WERI-Rb-1 (cell line): ENCODE data around the gene PRM1.

Experiments
- DNase-seq: peaks from one replicate; pipeline ENCODE4 v3.0.0-alpha.2; 2020
- H3K27ac ChIP-seq: fragments of 250-450 bp; sonication (Bioruptor Pico); 2 replicates; pipeline ENCODE4 v1.5.1; 2020; ENCODE audit warnings: mild to moderate bottlenecking, moderate library complexity
- H3K27me3 ChIP-seq: fragments of 250-450 bp; sonication (Bioruptor Pico); 2 replicates; pipeline ENCODE4 v1.5.1; 2021; ENCODE audit warnings: mild to moderate bottlenecking, low read depth, moderate library complexity; ENCODE audit not compliant: insufficient read depth, severe bottlenecking
- H3K36me3 ChIP-seq: fragments of 250-450 bp; sonication (Bioruptor Pico); 2 replicates; pipeline ENCODE4 v1.5.1; 2020; ENCODE audit warnings: mild to moderate bottlenecking, moderate library complexity
- H3K4me3 ChIP-seq: 2 replicates; pipeline ENCODE4 v1.5.1; 2011; ENCODE audit warnings: low read depth, mild to moderate bottlenecking, control low read depth, low read length
- H3K9me3 ChIP-seq: fragments of 250-450 bp; sonication (Bioruptor Pico); 2 replicates; pipeline ENCODE4 v1.5.1; 2021; ENCODE audit warnings: mild to moderate bottlenecking, moderate library complexity; ENCODE audit not compliant: severe bottlenecking
- CTCF ChIP-seq: IDR thresholded peaks from 2 replicates; pipeline ENCODE4 v1.5.1; 2011; ENCODE audit warnings: low read depth, mild to moderate bottlenecking, control low read depth, inconsistent platforms, low read length

The PRM1 gene

GRCh38 chr16:11280616-11281522, at the start of gene PRM1:
TSS of gene PRM1 (minus strand) at chr16:11281330. CDS start at chr16:11281238, 92 bp downstream.
- no peak for TF ChIP-seq CTCF
- Histone ChIP-seq H3K4me3 (no peak within 1 kb of the TSS), H3K36me3 (no peaks in the 10 kb centered on the region), H3K9me3 (no peaks in the 10 kb centered on the region), H3K27me3 (no peaks in the 10 kb centered on the region), H3K27ac (no peak within 1 kb of the TSS)
- no peak for DNase-seq

GRCh38 chr16:11330526-11331237, 49.6 kb upstream of the PRM1 start:
- DNase-seq = no peak
- H3K9me3 ChIP-seq = peaks cover 4% of the 10 kb centered on the region

GRCh38 chr16:11329891-11330290, 48.8 kb upstream of the PRM1 start:
- no peak overlapping the region for H3K27ac ChIP-seq
- H3K36me3 ChIP-seq = no peaks in the 10 kb centered on the region
- DNase-seq = no peak
- H3K9me3 ChIP-seq = peaks cover 2% of the 10 kb centered on the region
- TF ChIP-seq CTCF = no peak
- no peaks in the 10 kb centered on the region for H3K27me3 ChIP-seq
- H3K4me3 ChIP-seq = no peak overlapping the region

More at GRCh38 chr16:11330526-11331237, 49.6 kb upstream of the PRM1 start:
- Histone ChIP-seq H3K36me3 (no peaks in the 10 kb centered on the region), H3K27ac (no peak overlapping the region), H3K27me3 (no peaks in the 10 kb centered on the region), H3K4me3 (no peak overlapping the region)
- no peak for TF ChIP-seq CTCF

GRCh38 chr16:11329071-11329491, 48.0 kb upstream of the PRM1 start:
- Histone ChIP-seq H3K36me3 (no peaks in the 10 kb centered on the region), H3K9me3 (no peaks in the 10 kb centered on the region), H3K27me3 (no peaks in the 10 kb centered on the region), H3K4me3 (no peak overlapping the region), H3K27ac (no peak overlapping the region)
- TF ChIP-seq CTCF = no peak
- no peak for DNase-seq

GRCh38 chr16:11328172-11329070, 47.3 kb upstream of the PRM1 start:
- no peak for DNase-seq
- Histone ChIP-seq H3K27me3 (no peaks in the 10 kb centered on the region), H3K27ac (no peak overlapping the region), H3K4me3 (no peak overlapping the region), H3K9me3 (no peaks in the 10 kb centered on the region), H3K36me3 (no peaks in the 10 kb centered on the region)
- TF ChIP-seq CTCF = no peak
